HepG2 (cell line): ENCODE results near the gene UBE2N. TPM values are rescaled to one million over a fixed set of nuclear protein-coding genes. Genes with fewer than 3 reads are reported as not detected.

Experiments
- ATRX ChIP-seq: sonication (generic); formaldehyde crosslinking; IDR thresholded peaks from 2 replicates; pipeline ENCODE4 v1.4.0; 2020; ENCODE audit warnings: missing genetic modification reagents, borderline replicate concordance
- CSRNP2 ChIP-seq: sonication (generic); formaldehyde crosslinking; conservative IDR thresholded peaks from 2 replicates; pipeline ENCODE4 v1.8.0; 2022; ENCODE audit warnings: low read depth, missing genetic modification reagents
- GATAD1 ChIP-seq: IDR thresholded peaks from 2 replicates; pipeline ENCODE4 v1.6.1; 2016; ENCODE audit warnings: missing genetic modification reagents, missing compliant biosample characterization
- HDAC1 ChIP-seq: sonication (generic); formaldehyde crosslinking; IDR thresholded peaks from 2 replicates; pipeline ENCODE4 v1.5.1; 2020; ENCODE audit warnings: mild to moderate bottlenecking, missing genetic modification reagents
- HDAC6 ChIP-seq: fragments of 200-600 bp; sonication (generic); IDR thresholded peaks from 2 replicates; pipeline ENCODE4 v1.7.0; 2017; ENCODE audit warnings: mild to moderate bottlenecking, antibody characterized with exemption, low read length, low read depth
- HOXA7 ChIP-seq: sonication (generic); formaldehyde crosslinking; IDR thresholded peaks from 2 replicates; pipeline ENCODE4 v1.8.1; 2022; ENCODE audit warnings: mild to moderate bottlenecking, missing genetic modification reagents, moderate library complexity
- MXD4 ChIP-seq: IDR thresholded peaks from 2 replicates; pipeline ENCODE4 v1.6.1; 2016; ENCODE audit warnings: mild to moderate bottlenecking, missing biosample characterization, missing genetic modification reagents
- RFX3 ChIP-seq: IDR thresholded peaks from 2 replicates; pipeline ENCODE4 v1.6.1; 2016; ENCODE audit warnings: missing biosample characterization, missing genetic modification reagents
- RNF219 ChIP-seq: sonication (generic); formaldehyde crosslinking; IDR thresholded peaks from 2 replicates; pipeline ENCODE4 v1.5.0; 2020; ENCODE audit warnings: mild to moderate bottlenecking, missing genetic modification reagents
- TAF15 ChIP-seq: fragments of 200-400 bp; formaldehyde crosslinking; IDR thresholded peaks from one replicate; pipeline ENCODE4 v1.6.1; 2018; ENCODE audit warnings: mild to moderate bottlenecking, low read depth, low read length; ENCODE audit not compliant: poor library complexity, severe bottlenecking
- TBL1XR1 ChIP-seq: fragments of 150-350 bp; IDR thresholded peaks from 2 replicates; pipeline ENCODE4 v1.6.1; 2014; ENCODE audit warnings: borderline replicate concordance, low read length; ENCODE audit not compliant: partially characterized antibody
- XBP1 ChIP-seq: sonication (generic); formaldehyde crosslinking; IDR thresholded peaks from 2 replicates; pipeline ENCODE4 v1.5.0; 2020; ENCODE audit warnings: missing genetic modification reagents
- ZNF33A ChIP-seq: sonication (generic); formaldehyde crosslinking; IDR thresholded peaks from 2 replicates; pipeline ENCODE4 v1.5.1; 2020; ENCODE audit warnings: missing genetic modification reagents, mild to moderate bottlenecking, moderate library complexity, borderline replicate concordance
- ZNF431 ChIP-seq: sonication (generic); formaldehyde crosslinking; IDR thresholded peaks from 2 replicates; pipeline ENCODE4 v1.9.0; 2022; ENCODE audit warnings: missing genetic modification reagents, low read depth, mild to moderate bottlenecking, borderline replicate concordance
- ZNF724P ChIP-seq: sonication (generic); formaldehyde crosslinking; IDR thresholded peaks from 2 replicates; pipeline ENCODE4 v1.8.0; 2022; ENCODE audit warnings: missing genetic modification reagents, borderline replicate concordance
- ZNF788 ChIP-seq: sonication (generic); formaldehyde crosslinking; IDR thresholded peaks from 2 replicates; pipeline ENCODE4 v1.5.0; 2020; ENCODE audit warnings: mild to moderate bottlenecking, missing genetic modification reagents, borderline replicate concordance
- polyA plus RNA-seq, 8 experiments: library from polyadenylated mRNA; depleted of rRNA in 3 of 8; stranded (reverse) in 7 of 8; unstranded in 1 of 8; fragments of >200 nt; fragmentation: Illumina TruSeq in 4 of 8; extraction: Trizol in 4 of 8; gene quantifications; 2 replicates each; pipeline versions ENCODE4 v1.2.1 to v1.2.3, GENCODE V29; 2011 to 2016; ENCODE audit warnings: low read depth in 4 of 8, missing spikeins in 1 of 8, mixed read lengths in 1 of 8; ENCODE audit not compliant: insufficient read depth in 1 of 8
- total RNA-seq, 5 experiments: library from RNA; depleted of rRNA; stranded (reverse); fragments of >200 nt; fragmentation: Illumina TruSeq; extraction: Trizol; gene quantifications; 2 replicates each; pipeline ENCODE4 v1.2.3, GENCODE V29; 2016; ENCODE audit warnings: low read depth in 1 of 5
- TF ChIP-seq, protein P1 (sequence below): sonication (generic); formaldehyde crosslinking; IDR thresholded peaks from 2 replicates; pipeline ENCODE4 v1.9.0; 2021; ENCODE audit warnings: missing genetic modification reagents, mild to moderate bottlenecking, borderline replicate concordance
- TF ChIP-seq, protein P2 (sequence below): sonication (generic); formaldehyde crosslinking; IDR thresholded peaks from 2 replicates; pipeline ENCODE4 v1.8.0; 2022; ENCODE audit warnings: missing genetic modification reagents, low read depth, mild to moderate bottlenecking, borderline replicate concordance
- TF ChIP-seq, protein P3 (sequence below): sonication (generic); formaldehyde crosslinking; IDR thresholded peaks from 2 replicates; pipeline ENCODE4 v1.8.0; 2022; ENCODE audit warnings: missing genetic modification reagents, mild to moderate bottlenecking, inconsistent platforms, borderline replicate concordance
- TF ChIP-seq, protein P4 (sequence below): sonication (generic); formaldehyde crosslinking; IDR thresholded peaks from 2 replicates; pipeline ENCODE4 v1.4.0; 2020; ENCODE audit warnings: missing genetic modification reagents, low read depth, mild to moderate bottlenecking, borderline replicate concordance

UBE2N gene
- total and polyA plus RNA-seq, 2 of the 13 experiments (the other 11 are each of a cell fraction or from before 2014, with no cell fraction given), result 188 to 197 TPM

DNA sequence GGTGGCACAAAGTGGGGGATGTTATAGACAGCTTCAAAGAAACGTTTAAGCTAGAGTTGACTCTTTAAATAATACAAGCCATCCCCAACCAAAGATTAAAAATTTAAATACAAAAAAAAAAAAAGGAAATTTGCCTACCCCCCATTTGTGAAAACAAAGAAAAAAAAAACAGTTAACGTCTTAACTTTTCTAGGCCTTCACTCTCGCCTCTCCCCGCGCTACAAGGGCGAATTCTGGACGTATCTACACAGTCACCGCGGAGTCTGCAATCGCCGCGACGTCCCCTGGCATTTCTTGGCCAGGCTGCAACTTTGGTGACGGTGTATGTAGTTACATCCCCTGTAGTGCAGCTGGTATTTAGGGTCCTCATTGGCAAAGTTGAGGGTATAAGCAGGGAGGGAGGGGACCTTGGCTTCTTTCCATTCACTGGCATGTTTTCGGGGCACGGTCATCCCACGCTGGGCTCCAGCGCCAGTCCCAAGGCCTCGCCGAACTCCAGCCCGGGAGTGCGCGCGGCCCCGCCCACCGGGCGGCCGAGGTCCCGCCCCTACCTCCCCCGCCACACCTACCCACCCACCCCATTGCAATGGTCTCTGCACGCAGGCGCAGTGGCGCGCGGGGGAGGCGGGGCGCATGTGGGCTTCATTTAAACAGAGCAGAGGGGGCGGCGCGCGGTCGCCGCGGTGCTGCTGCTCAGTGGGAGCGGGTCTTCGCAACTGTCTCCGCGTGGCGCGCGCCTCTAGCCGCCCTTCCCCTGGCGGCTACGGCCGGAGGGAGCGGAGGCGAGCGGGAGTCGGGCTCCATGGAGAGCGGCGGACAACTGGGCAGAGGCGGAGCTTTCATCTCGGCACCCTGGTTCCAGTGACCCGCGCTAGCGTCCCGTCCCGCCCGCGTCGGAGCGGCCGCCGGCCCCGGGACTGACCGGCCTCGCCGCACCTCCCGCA lies 64.2 kb downstream of the UBE2N start, which contains the start of gene NUDT4 (continued):
- TF ChIP-seq HDAC6 (no peak), XBP1 (no peak), HOXA7 (no peak), TAF15 (no peak), ZNF788 (no peak; the same call in 1 of the 2 replicates), TBL1XR1 (no peak), HDAC1 (CRISPR knock-in tag) (no peak; the same call in 1 of the 2 replicates), ZNF431 (CRISPR knock-in tag) (no peak), CSRNP2 (CRISPR knock-in tag) (no peak), ZNF724P (CRISPR knock-in tag) (no peak), GATAD1 (CRISPR knock-in tag) (peak; percentile 48; the same call in 1 of the 2 replicates), RNF219 (CRISPR knock-in tag) (no peak), ZNF33A (CRISPR knock-in tag) (no peak), ATRX (CRISPR knock-in tag) (no peak), MXD4 (CRISPR knock-in tag) (peak; percentile 67; the same call in 1 of the 2 replicates), RFX3 (CRISPR knock-in tag) (no peak)
- TF ChIP-seq, protein P1, sequence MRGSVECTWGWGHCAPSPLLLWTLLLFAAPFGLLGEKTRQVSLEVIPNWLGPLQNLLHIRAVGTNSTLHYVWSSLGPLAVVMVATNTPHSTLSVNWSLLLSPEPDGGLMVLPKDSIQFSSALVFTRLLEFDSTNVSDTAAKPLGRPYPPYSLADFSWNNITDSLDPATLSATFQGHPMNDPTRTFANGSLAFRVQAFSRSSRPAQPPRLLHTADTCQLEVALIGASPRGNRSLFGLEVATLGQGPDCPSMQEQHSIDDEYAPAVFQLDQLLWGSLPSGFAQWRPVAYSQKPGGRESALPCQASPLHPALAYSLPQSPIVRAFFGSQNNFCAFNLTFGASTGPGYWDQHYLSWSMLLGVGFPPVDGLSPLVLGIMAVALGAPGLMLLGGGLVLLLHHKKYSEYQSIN (CRISPR knock-in tag), result no peak
- TF ChIP-seq, protein P2, sequence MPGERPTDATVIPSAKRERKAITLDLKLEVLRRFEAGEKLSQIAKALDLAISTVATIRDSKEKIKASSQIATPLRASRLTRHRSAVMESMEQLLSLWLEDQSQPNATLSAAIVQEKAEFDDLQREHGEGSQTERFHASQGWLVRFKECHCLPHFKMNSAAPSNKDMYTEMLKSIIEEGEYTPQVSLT (CRISPR knock-in tag), result no peak; the same call in 1 of the 2 replicates
- TF ChIP-seq, protein P3, sequence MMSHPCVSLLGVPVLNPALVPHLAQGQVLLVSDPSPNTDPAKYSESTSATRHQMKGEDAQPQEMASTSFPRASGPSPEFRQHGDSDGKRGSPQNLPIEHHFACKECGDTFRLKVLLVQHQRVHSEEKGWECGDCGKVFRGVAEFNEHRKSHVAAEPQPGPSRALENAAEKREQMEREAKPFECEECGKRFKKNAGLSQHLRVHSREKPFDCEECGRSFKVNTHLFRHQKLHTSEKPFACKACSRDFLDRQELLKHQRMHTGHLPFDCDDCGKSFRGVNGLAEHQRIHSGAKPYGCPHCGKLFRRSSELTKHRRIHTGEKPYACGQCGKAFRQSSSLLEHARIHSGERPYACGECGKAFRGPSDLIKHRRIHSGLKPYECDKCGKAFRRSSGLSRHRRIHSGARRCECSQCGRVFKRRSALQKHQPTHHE (CRISPR knock-in tag), result no peak
- TF ChIP-seq, protein P4, sequence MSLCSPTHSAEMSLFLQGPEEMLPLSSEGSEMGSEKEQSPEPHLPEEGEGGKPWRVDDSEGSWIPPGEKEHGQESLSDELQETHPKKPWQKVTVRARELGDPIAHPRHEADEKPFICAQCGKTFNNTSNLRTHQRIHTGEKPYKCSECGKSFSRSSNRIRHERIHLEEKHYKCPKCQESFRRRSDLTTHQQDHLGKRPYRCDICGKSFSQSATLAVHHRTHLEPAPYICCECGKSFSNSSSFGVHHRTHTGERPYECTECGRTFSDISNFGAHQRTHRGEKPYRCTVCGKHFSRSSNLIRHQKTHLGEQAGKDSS (CRISPR knock-in tag), result no peak
